HepG2 (cell line): ENCODE data around the gene ALK. TPM values are rescaled to one million over a fixed set of nuclear protein-coding genes. Genes with fewer than 3 reads are reported as not detected.

Experiments used
- ATAC-seq: fragments of 200-7000 bp; cut with Tn5 transposase; 3 replicates; pipeline ENCODE4 v1.9.1; 2020; ENCODE audit warnings: mild to moderate bottlenecking, moderate library complexity
- BruUV-seq: library from RNA; stranded (reverse); fragments of 400-500 nt; replicated peaks from 2 replicates; lab custom pipeline; 2021; lab: Mats Ljungman, UMichigan
- CTCF ChIA-PET: fragments of 300-600 bp; formaldehyde crosslinking; extraction: SDS; loops from one replicate; lab custom pipeline; 2021; ENCODE audit warnings: low total read pairs, inconsistent platforms, low intra/inter-chr PET ratio; lab: Yijun Ruan, JAX
- POLR2A ChIA-PET: fragments of 350-600 bp; sonication (Branson Sonifier 250); formaldehyde crosslinking; loops from one replicate; lab custom pipeline; 2020; ENCODE audit warnings: antibody characterized with exemption, inconsistent platforms; lab: Yijun Ruan, JAX
- DNase-seq: peaks from one replicate; pipeline ENCODE4 v3.0.0-alpha.2; 2015; ENCODE audit warnings: low spot score
- FAIRE-seq: peaks from 3 replicates; lab custom pipeline; 2011; peaks lifted over from hg19 to GRCh38; lab: Jason Lieb, UNC
- H2AFZ ChIP-seq: one replicate; pipeline ENCODE4 v1.6.1; 2011; ENCODE audit warnings: low read length, inconsistent platforms
- H3K27ac ChIP-seq: fragments of 300-600 bp; 3 replicates; pipeline ENCODE4 v1.8.0; 2011; ENCODE audit warnings: mixed run types, mild to moderate bottlenecking, mixed read lengths, low read length, inconsistent platforms; ENCODE audit not compliant: insufficient read depth; ENCODE audit errors: extremely low read length
- H3K27me3 ChIP-seq, 2 experiments: fragments of 200-600 bp in 1 of 2; 2 replicates in 1 of 2; 3 replicates in 1 of 2; pipeline versions ENCODE4 v1.6.0 to v1.8.0; 2011; ENCODE audit warnings: low read length in 2 of 2, mild to moderate bottlenecking in 2 of 2, moderate library complexity in 2 of 2, inconsistent platforms in 1 of 2; ENCODE audit not compliant: insufficient read depth in 2 of 2, control insufficient read depth in 1 of 2
- H3K36me3 ChIP-seq, 2 experiments: fragments of 200-600 bp in 1 of 2; replicated peaks in 1 of 2; 2 replicates in 1 of 2; 3 replicates in 1 of 2; pipeline versions ENCODE4 v1.5.1 to v1.8.0; 2011; ENCODE audit warnings: low read length in 2 of 2, inconsistent platforms in 1 of 2; ENCODE audit not compliant: insufficient read depth in 2 of 2, control insufficient read depth in 1 of 2
- H3K4me1 ChIP-seq: 2 replicates; pipeline ENCODE4 v1.5.1; 2012; ENCODE audit warnings: low read length, inconsistent platforms; ENCODE audit not compliant: insufficient read depth
- H3K4me2 ChIP-seq: 2 replicates; pipeline ENCODE4 v1.6.0; 2011; ENCODE audit warnings: low read depth, low read length, inconsistent platforms
- H3K4me3 ChIP-seq, 3 experiments: fragments of 200-600 bp in 1 of 3; sonication (generic), shearing (Covaris generic) in 1 of 3; replicated peaks in 1 of 3; 2 replicates each; pipeline ENCODE4 v1.5.1; 2011 to 2016; ENCODE audit warnings: low read length in 3 of 3, inconsistent platforms in 2 of 3, low read depth in 2 of 3, mild to moderate bottlenecking in 2 of 3, control low read depth in 1 of 3, mixed read lengths in 1 of 3; ENCODE audit not compliant: insufficient read depth in 1 of 3
- H3K79me2 ChIP-seq: one replicate; pipeline ENCODE4 v1.6.1; 2011; ENCODE audit warnings: low read length, inconsistent platforms; ENCODE audit not compliant: insufficient read depth
- H3K9ac ChIP-seq: 2 replicates; pipeline ENCODE4 v1.6.0; 2011; ENCODE audit warnings: mild to moderate bottlenecking, low read depth, low read length, inconsistent platforms; ENCODE audit not compliant: insufficient read depth
- H3K9me3 ChIP-seq: 2 replicates; pipeline ENCODE4 v1.5.1; 2012; ENCODE audit warnings: mild to moderate bottlenecking, low read length
- H4K20me1 ChIP-seq: 2 replicates; pipeline ENCODE4 v1.6.0; 2011; ENCODE audit warnings: inconsistent platforms, mild to moderate bottlenecking, low read length, moderate library complexity; ENCODE audit not compliant: insufficient read depth
- HNRNPK ChIP-seq: fragments of 200-400 bp; formaldehyde crosslinking; IDR thresholded peaks from 2 replicates; pipeline ENCODE4 v1.6.1; 2018; ENCODE audit warnings: low read length, low read depth, moderate library complexity, mild to moderate bottlenecking; ENCODE audit not compliant: poor library complexity, severe bottlenecking
- IRF2 ChIP-seq: IDR thresholded peaks from 2 replicates; pipeline ENCODE4 v1.6.1; 2018; ENCODE audit warnings: missing genetic modification reagents, missing compliant biosample characterization
- JUN ChIP-seq: sonication (generic); formaldehyde crosslinking; IDR thresholded peaks from 2 replicates; pipeline ENCODE4 v1.4.0; 2020; ENCODE audit warnings: mild to moderate bottlenecking, missing genetic modification reagents
- U2AF1 ChIP-seq: fragments of 200-400 bp; formaldehyde crosslinking; optimal IDR thresholded peaks from 2 replicates; pipeline ENCODE3; 2017; ENCODE audit warnings: mild to moderate bottlenecking, low read depth, low read length
- ZMYM3 ChIP-seq: sonication (generic); formaldehyde crosslinking; IDR thresholded peaks from 2 replicates; pipeline ENCODE4 v1.5.1; 2020; ENCODE audit warnings: mild to moderate bottlenecking, missing genetic modification reagents
- ZNF3 ChIP-seq: IDR thresholded peaks from 2 replicates; pipeline ENCODE4 v1.7.0; 2017; ENCODE audit warnings: inconsistent platforms
- ZNF496 ChIP-seq: sonication (generic); formaldehyde crosslinking; IDR thresholded peaks from 2 replicates; pipeline ENCODE4 v1.8.1; 2023; ENCODE audit warnings: mild to moderate bottlenecking, moderate library complexity, missing genetic modification reagents; ENCODE audit not compliant: insufficient replicate concordance
- ZNF777 ChIP-seq: sonication (generic); formaldehyde crosslinking; IDR thresholded peaks from 2 replicates; pipeline ENCODE4 v1.4.0; 2020; ENCODE audit warnings: missing genetic modification reagents
- WGBS: methylation state at CpG from one replicate; pipeline ENCODE4 v1.1.6; 2017; ENCODE audit warnings: low lambda C conversion rate; 5-methylcytosine and 5-hydroxymethylcytosine counted together
- in situ Hi-C: cut with HindIII; loops from 2 replicates; pipeline ENCODE4 v1.10.0; 2017; ENCODE audit warnings: low pct_unique_long_range_greater_than_20kb; ENCODE audit not compliant: extremely low pct_ligation_motif_present
- intact Hi-C: fragments of 100-400 bp; cut with micrococcal nuclease; formaldehyde crosslinking; loops from one replicate; pipeline ENCODE4 v1.10.0; 2022; ENCODE audit not compliant: unreplicated experiment
- polyA plus RNA-seq, 8 experiments: library from polyadenylated mRNA; depleted of rRNA in 3 of 8; stranded (reverse) in 7 of 8; unstranded in 1 of 8; fragments of >200 nt; fragmentation: Illumina TruSeq in 4 of 8; extraction: Trizol in 4 of 8; gene quantifications; 2 replicates each; pipeline versions ENCODE4 v1.2.1 to v1.2.3, GENCODE V29; 2011 to 2016; ENCODE audit warnings: low read depth in 4 of 8, missing spikeins in 1 of 8, mixed read lengths in 1 of 8; ENCODE audit not compliant: insufficient read depth in 1 of 8
- total RNA-seq, 5 experiments: library from RNA; depleted of rRNA; stranded (reverse); fragments of >200 nt; fragmentation: Illumina TruSeq; extraction: Trizol; gene quantifications; 2 replicates each; pipeline ENCODE4 v1.2.3, GENCODE V29; 2016; ENCODE audit warnings: low read depth in 1 of 5
- TF ChIP-seq, protein P1 (sequence below), 2 experiments: fragments of 450-650 bp in 1 of 2; sonication (generic) in 1 of 2; formaldehyde crosslinking; IDR thresholded peaks; 2 replicates each; pipeline versions ENCODE4 v1.5.0 to v1.8.0; 2020 to 2022; ENCODE audit warnings: mild to moderate bottlenecking in 1 of 2, missing genetic modification reagents in 1 of 2
- TF ChIP-seq, protein P2 (sequence below): sonication (generic); formaldehyde crosslinking; IDR thresholded peaks from 2 replicates; pipeline ENCODE4 v1.4.0; 2020; ENCODE audit warnings: mild to moderate bottlenecking, missing genetic modification reagents

ALK gene
- total and polyA plus RNA-seq, 2 of the 13 experiments (the other 11 are each of a cell fraction or from before 2014, with no cell fraction given): not detected

DNA sequence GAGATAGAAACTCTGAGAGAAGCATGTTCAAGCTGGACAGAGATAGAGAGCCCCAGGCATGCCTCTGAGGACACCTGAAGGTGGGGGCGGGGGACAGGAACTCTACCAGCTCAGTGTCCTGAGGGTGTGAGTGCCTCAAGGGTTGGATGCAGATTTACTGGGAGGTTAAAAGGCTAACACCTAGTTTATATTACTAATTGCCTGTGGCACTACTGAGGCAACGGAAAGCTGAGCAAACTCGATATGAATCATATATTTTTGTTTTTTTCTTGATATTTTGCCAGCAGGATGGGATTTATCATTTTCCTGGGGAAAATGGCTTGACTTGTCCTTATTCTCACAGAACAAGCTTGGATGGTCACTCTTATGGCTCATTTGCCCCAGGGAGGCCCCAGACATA, 319.5 kb downstream of the ALK start:
- no peaks in the 10 kb centered on the region for H3K4me1 ChIP-seq
- no peak overlapping the region for H3K4me3 ChIP-seq
- no peaks in the 10 kb centered on the region for H3K79me2 ChIP-seq
- DNase-seq (no peak), ATAC-seq (no peak), FAIRE-seq (no peak)
- H2AFZ ChIP-seq: no peak overlapping the region
- intact Hi-C loops: no loop called here
- no peaks in the 10 kb centered on the region for H3K9me3 ChIP-seq
- H3K27ac ChIP-seq: no peak overlapping the region
- no peak overlapping the region for H3K4me2 ChIP-seq
- WGBS: 19% methylated on average over 3 of the region's 3 CpGs
- H3K27me3 ChIP-seq: no peaks in the 10 kb centered on the region
- ChIA-PET POLR2A (no interaction called here), CTCF (no interaction called here)
- no peak overlapping the region for H3K9ac ChIP-seq
- in situ Hi-C loops: no loop called here
- H4K20me1 ChIP-seq: no peaks in the 10 kb centered on the region
- TF ChIP-seq ZNF3 (CRISPR knock-in tag): no peak
- no peak for TF ChIP-seq ZNF777 (CRISPR knock-in tag)
- no peak for TF ChIP-seq IRF2 (CRISPR knock-in tag)
- TF ChIP-seq HNRNPK: no peak
- TF ChIP-seq, protein P1, sequence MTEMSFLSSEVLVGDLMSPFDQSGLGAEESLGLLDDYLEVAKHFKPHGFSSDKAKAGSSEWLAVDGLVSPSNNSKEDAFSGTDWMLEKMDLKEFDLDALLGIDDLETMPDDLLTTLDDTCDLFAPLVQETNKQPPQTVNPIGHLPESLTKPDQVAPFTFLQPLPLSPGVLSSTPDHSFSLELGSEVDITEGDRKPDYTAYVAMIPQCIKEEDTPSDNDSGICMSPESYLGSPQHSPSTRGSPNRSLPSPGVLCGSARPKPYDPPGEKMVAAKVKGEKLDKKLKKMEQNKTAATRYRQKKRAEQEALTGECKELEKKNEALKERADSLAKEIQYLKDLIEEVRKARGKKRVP (CRISPR knock-in tag; IDR thresholded peaks at IDR 0.05): no peak
- TF ChIP-seq U2AF1: no peak
- no peak for TF ChIP-seq ZMYM3
- TF ChIP-seq, protein P2, sequence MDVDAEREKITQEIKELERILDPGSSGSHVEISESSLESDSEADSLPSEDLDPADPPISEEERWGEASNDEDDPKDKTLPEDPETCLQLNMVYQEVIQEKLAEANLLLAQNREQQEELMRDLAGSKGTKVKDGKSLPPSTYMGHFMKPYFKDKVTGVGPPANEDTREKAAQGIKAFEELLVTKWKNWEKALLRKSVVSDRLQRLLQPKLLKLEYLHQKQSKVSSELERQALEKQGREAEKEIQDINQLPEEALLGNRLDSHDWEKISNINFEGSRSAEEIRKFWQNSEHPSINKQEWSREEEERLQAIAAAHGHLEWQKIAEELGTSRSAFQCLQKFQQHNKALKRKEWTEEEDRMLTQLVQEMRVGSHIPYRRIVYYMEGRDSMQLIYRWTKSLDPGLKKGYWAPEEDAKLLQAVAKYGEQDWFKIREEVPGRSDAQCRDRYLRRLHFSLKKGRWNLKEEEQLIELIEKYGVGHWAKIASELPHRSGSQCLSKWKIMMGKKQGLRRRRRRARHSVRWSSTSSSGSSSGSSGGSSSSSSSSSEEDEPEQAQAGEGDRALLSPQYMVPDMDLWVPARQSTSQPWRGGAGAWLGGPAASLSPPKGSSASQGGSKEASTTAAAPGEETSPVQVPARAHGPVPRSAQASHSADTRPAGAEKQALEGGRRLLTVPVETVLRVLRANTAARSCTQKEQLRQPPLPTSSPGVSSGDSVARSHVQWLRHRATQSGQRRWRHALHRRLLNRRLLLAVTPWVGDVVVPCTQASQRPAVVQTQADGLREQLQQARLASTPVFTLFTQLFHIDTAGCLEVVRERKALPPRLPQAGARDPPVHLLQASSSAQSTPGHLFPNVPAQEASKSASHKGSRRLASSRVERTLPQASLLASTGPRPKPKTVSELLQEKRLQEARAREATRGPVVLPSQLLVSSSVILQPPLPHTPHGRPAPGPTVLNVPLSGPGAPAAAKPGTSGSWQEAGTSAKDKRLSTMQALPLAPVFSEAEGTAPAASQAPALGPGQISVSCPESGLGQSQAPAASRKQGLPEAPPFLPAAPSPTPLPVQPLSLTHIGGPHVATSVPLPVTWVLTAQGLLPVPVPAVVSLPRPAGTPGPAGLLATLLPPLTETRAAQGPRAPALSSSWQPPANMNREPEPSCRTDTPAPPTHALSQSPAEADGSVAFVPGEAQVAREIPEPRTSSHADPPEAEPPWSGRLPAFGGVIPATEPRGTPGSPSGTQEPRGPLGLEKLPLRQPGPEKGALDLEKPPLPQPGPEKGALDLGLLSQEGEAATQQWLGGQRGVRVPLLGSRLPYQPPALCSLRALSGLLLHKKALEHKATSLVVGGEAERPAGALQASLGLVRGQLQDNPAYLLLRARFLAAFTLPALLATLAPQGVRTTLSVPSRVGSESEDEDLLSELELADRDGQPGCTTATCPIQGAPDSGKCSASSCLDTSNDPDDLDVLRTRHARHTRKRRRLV (CRISPR knock-in tag): no peak
- no peak for TF ChIP-seq JUN
- no peak for TF ChIP-seq ZNF496 (CRISPR knock-in tag)
- H3K36me3 ChIP-seq: no peaks in the 10 kb centered on the region
- no TSS peak for BruUV-seq
